Transverse colon (tissue), 3 donors: Measurements from ENCODE around the gene TMEM190.

Experiments
- EP300 ChIP-seq: sonication (generic); formaldehyde crosslinking; IDR thresholded peaks from one replicate; pipeline ENCODE4 v1.6.1; 2017; ENCODE audit warnings: antibody characterized with exemption, low read depth
- POLR2A ChIP-seq: fragments of 450-650 bp; IDR thresholded peaks from one replicate; pipeline ENCODE4 v1.6.1; 2016; ENCODE audit warnings: antibody characterized with exemption, mild to moderate bottlenecking, moderate library complexity
- TF ChIP-seq, protein P1 (sequence below), 5 experiments: fragments of 200-600 bp in 3 of 5; fragments of 450-650 bp in 2 of 5; sonication (generic) in 3 of 5; IDR thresholded peaks; 1 replicate in 2 of 5; 2 replicates in 3 of 5; pipeline ENCODE4 v1.5.1; 2016 to 2017; ENCODE audit warnings: antibody characterized with exemption in 5 of 5, inconsistent platforms in 3 of 5, mild to moderate bottlenecking in 2 of 5, moderate library complexity in 1 of 5

- TF ChIP-seq, protein P1, sequence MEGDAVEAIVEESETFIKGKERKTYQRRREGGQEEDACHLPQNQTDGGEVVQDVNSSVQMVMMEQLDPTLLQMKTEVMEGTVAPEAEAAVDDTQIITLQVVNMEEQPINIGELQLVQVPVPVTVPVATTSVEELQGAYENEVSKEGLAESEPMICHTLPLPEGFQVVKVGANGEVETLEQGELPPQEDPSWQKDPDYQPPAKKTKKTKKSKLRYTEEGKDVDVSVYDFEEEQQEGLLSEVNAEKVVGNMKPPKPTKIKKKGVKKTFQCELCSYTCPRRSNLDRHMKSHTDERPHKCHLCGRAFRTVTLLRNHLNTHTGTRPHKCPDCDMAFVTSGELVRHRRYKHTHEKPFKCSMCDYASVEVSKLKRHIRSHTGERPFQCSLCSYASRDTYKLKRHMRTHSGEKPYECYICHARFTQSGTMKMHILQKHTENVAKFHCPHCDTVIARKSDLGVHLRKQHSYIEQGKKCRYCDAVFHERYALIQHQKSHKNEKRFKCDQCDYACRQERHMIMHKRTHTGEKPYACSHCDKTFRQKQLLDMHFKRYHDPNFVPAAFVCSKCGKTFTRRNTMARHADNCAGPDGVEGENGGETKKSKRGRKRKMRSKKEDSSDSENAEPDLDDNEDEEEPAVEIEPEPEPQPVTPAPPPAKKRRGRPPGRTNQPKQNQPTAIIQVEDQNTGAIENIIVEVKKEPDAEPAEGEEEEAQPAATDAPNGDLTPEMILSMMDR (IDR thresholded peaks at IDR 0.05) = no peak
- TF ChIP-seq POLR2A (no peak), EP300 (no peak)
Observed at GRCh38 chr19:55336101-55336500, 40.5 kb upstream of the TMEM190 start.
